ENCODE measurements around the gene GOLGA6L10.
"Not testable (repeated sequence)": the region's sequence is repeated elsewhere in the genome, so short reads cannot be mapped to it uniquely, and the experiment has no call there.

GRCh38 chr15:82381330-82381955 lies 32.2 kb upstream of the GOLGA6L10 start:
- not testable (repeated sequence) for TF ChIP-seq CTCF (conservative IDR thresholded peaks at IDR 0.05; ENCODE audit: low read depth in 2 of 2); POLR2AphosphoS5 (IDR thresholded peaks at IDR 0.05; ENCODE audit: low read depth); REST (IDR thresholded peaks at IDR 0.05; ENCODE audit: unreplicated experiment); ZNF462 (CRISPR knock-in tag; IDR thresholded peaks at IDR 0.05); CREB1 (CRISPR knock-in tag; IDR thresholded peaks at IDR 0.05; ENCODE audit: low read depth)

Measured in GM23338 (cell line).